Measurements from ENCODE around the gene MAEL. TPM values are rescaled to one million over a fixed set of nuclear protein-coding genes. Genes with fewer than 3 reads are reported as not detected.

The MAEL gene
- total RNA-seq, 4 donors from 2014 or later, result 0.69 TPM; not detected in 3

DNA sequence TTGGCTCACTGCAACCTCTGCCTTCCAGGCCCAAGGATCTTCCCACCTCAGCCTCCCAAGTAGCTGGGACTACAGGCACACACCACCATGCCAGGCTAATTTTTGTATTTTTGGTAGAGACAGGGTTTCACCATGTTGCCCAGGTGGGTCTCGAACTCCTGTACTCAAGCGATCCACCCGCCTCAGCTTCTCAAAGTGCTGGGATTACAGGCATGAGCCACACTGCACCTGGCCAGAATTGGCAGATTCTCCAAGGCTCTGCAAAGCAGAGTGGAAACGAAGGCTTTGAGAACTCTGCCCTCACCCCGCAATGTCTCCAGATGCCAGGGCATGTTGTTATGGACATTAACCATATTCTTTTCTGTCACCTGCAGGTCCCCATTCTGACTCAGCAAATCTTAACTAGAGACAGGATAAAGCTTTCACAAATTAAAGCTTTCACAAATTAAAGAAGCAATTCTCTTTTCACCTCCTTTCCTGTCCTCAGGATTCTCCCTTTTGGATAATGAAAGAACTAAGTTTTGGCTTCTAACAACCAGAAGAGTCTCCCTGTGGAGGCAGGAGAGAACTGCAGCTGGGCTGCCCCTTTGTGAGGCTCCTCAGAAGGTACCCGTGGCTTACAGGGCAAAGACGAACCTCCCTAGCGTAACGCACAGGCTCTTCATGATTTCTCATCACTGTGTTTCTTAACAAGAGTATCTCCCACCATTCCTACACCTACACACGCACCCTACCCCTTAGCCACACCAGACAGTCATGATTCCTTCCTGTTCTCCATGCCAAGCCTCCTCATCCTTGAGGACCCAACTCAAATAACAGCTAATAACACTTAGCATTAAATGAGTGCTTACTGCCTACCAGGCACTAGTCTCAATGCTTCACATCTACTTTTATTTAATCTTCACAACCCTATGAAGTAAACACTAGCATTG is 71.3 kb downstream of the MAEL start:
- Histone ChIP-seq H3K4me3 (no peak overlapping the region), H3K4me1 (no peaks in the 10 kb centered on the region), H3K9me3 (no peaks in the 10 kb centered on the region), H3K36me3 (no peaks in the 10 kb centered on the region), H3K27me3 (no peaks in the 10 kb centered on the region), H3K27ac (no peak overlapping the region)
- no peak for TF ChIP-seq POLR2A (IDR thresholded peaks at IDR 0.05)
- TF ChIP-seq, protein P1, sequence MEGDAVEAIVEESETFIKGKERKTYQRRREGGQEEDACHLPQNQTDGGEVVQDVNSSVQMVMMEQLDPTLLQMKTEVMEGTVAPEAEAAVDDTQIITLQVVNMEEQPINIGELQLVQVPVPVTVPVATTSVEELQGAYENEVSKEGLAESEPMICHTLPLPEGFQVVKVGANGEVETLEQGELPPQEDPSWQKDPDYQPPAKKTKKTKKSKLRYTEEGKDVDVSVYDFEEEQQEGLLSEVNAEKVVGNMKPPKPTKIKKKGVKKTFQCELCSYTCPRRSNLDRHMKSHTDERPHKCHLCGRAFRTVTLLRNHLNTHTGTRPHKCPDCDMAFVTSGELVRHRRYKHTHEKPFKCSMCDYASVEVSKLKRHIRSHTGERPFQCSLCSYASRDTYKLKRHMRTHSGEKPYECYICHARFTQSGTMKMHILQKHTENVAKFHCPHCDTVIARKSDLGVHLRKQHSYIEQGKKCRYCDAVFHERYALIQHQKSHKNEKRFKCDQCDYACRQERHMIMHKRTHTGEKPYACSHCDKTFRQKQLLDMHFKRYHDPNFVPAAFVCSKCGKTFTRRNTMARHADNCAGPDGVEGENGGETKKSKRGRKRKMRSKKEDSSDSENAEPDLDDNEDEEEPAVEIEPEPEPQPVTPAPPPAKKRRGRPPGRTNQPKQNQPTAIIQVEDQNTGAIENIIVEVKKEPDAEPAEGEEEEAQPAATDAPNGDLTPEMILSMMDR (IDR thresholded peaks at IDR 0.05), result peak in 1 of 4 experiments; percentile 7
- intact Hi-C loops (cut with DNase I; ENCODE audit: low total_unique reads), result loop anchor here (5.0 to 10.0 kb wide), 3 partner anchors 156 to 474 kb away; no protein-coding TSS in a partner anchor
- no peak for DNase-seq

DNA sequence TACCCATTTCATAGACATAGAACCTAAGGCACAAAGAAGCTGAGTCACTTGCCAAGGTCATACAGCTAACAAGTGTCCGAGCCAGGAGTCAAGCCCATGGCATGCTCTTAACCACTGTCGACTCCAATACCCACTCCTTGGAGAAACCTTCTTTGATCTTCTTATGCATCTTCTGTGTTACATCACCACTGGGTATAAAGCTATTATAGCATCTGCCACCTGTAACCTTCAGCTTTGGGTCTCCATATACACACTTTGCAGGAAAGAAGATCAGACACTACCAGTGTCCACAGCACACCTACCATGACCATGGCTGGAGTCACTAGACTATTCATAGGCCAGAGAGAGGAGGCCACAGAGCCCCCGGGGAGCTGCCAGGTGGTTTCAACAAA is 72.0 kb downstream of the MAEL start:
- H3K27ac ChIP-seq, result no peak overlapping the region
- no peaks in the 10 kb centered on the region for H3K36me3 ChIP-seq
- H3K27me3 ChIP-seq, result no peaks in the 10 kb centered on the region
- H3K4me3 ChIP-seq, result no peak overlapping the region
- no peak for DNase-seq
- no peaks in the 10 kb centered on the region for H3K9me3 ChIP-seq
- intact Hi-C loops (cut with DNase I; ENCODE audit: low total_unique reads), result loop anchor here (5.0 to 10.0 kb wide), 3 partner anchors 156 to 474 kb away; no protein-coding TSS in a partner anchor
- no peak for TF ChIP-seq POLR2A (IDR thresholded peaks at IDR 0.05)
- TF ChIP-seq, protein P1 (IDR thresholded peaks at IDR 0.05), result no peak
- no peaks in the 10 kb centered on the region for H3K4me1 ChIP-seq

DNA sequence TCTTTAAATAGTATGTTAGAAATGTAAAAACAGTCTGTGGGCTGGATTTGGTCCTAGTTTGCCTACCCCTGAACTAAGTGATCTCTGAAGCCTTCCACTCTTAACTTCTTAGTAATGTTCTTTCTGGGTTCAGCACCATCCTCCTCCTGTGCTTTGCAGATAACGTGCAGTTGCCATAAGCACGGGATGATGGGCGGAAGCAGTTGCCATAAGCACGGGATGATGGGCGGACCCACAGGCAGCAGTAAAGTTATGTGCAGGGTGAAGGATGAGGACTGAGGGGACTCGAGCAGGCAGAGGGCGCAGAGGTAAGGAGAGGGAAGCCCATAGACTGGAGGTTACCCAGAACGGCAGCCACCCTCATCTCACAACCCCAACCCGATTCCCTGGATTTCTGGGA is 75.5 kb downstream of the MAEL start:
- no peak overlapping the region for H3K4me3 ChIP-seq
- H3K36me3 ChIP-seq, result no peaks in the 10 kb centered on the region
- intact Hi-C loops (cut with DNase I; ENCODE audit: low total_unique reads), result loop anchor here (5.0 to 10.0 kb wide), 3 partner anchors 160 to 470 kb away; no protein-coding TSS in a partner anchor
- TF ChIP-seq POLR2A (IDR thresholded peaks at IDR 0.05), result no peak
- TF ChIP-seq, protein P1 (IDR thresholded peaks at IDR 0.05), result no peak
- no peaks in the 10 kb centered on the region for H3K9me3 ChIP-seq
- no peaks in the 10 kb centered on the region for H3K27me3 ChIP-seq
- H3K27ac ChIP-seq, result no peak overlapping the region
- no peaks in the 10 kb centered on the region for H3K4me1 ChIP-seq
- DNase-seq, result no peak

DNA sequence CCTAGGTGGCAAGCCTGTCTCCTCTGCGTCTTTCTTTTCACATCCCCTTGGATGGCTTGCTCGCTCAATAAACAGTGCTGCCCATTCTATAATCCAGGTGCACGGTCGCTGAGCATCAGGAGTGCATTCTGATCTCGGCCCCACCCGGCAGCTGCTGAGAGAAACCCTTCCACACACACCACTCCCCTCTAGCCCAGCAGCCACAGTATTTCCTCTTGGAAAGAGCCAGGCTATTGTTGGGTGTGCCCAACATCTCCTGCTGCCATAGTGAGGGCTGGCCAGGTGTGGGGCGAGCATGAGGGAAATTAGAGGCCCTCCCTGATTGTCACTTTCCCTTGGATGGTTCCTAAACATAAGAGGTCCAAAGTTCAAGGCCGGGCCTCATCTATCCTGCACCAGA is 76.4 kb downstream of the MAEL start:
- Histone ChIP-seq H3K27ac (no peak overlapping the region), H3K4me3 (no peak overlapping the region), H3K9me3 (no peaks in the 10 kb centered on the region), H3K4me1 (no peaks in the 10 kb centered on the region), H3K27me3 (no peaks in the 10 kb centered on the region), H3K36me3 (no peaks in the 10 kb centered on the region)
- DNase-seq, result no peak
- intact Hi-C loops (cut with DNase I; ENCODE audit: low total_unique reads), result loop anchor here (10.0 kb wide), 2 partner anchors 161 to 469 kb away; no protein-coding TSS in a partner anchor
- TF ChIP-seq, protein P1 (IDR thresholded peaks at IDR 0.05), result no peak
- TF ChIP-seq POLR2A (IDR thresholded peaks at IDR 0.05), result no peak
